Caco-2 (cell line): Measurements from ENCODE around the gene OR6C65. TPM values are rescaled to one million over a fixed set of nuclear protein-coding genes. Genes with fewer than 3 reads are reported as not detected.
"Not testable (repeated sequence)": the region's sequence is repeated elsewhere in the genome, so short reads cannot be mapped to it uniquely, and the experiment has no call there.

Experiments
- Bru-seq: library from RNA; stranded (reverse); fragments of 400-500 nt; gene quantifications from one replicate; lab custom pipeline; 2021; lab: Mats Ljungman, UMichigan
- BruChase-seq, 2 experiments: library from RNA; stranded (reverse); fragments of 400-500 nt; gene quantifications; one replicate each; lab custom pipeline; 2021; lab: Mats Ljungman, UMichigan
- BruUV-seq: library from RNA; stranded (reverse); fragments of 400-500 nt; replicated peaks from 2 replicates; lab custom pipeline; 2021; lab: Mats Ljungman, UMichigan
- CTCF ChIA-PET: fragments of 300-600 bp; sonication (Branson Sonifier 250); formaldehyde crosslinking; loops from one replicate; lab custom pipeline; 2022; ENCODE audit warnings: antibody characterized with exemption; lab: Charles Lee
- POLR2A ChIA-PET: fragments of 300-600 bp; sonication (Branson Sonifier 250); formaldehyde crosslinking; loops from one replicate; lab custom pipeline; 2022; ENCODE audit warnings: antibody characterized with exemption; lab: Charles Lee
- DNase-seq, 2 experiments: peaks; one replicate each; pipeline versions ENCODE4 v3.0.0 to v3.0.0-alpha.2; 2020 to 2022
- H3K27me3 ChIP-seq: replicated peaks from 2 replicates; pipeline ENCODE4 v1.6.0; 2011; ENCODE audit warnings: low read length; ENCODE audit not compliant: control insufficient read depth, insufficient read depth
- H3K36me3 ChIP-seq: 2 replicates; pipeline ENCODE4 v1.5.1; 2011; ENCODE audit warnings: low read length; ENCODE audit not compliant: control insufficient read depth, insufficient read depth
- H3K4me1 ChIP-seq: fragments of 250-450 bp; sonication (Bioruptor Pico); 2 replicates; pipeline ENCODE4 v1.5.1; 2020; ENCODE audit warnings: mild to moderate bottlenecking
- H3K4me3 ChIP-seq: 2 replicates; pipeline ENCODE4 v1.5.1; 2011; ENCODE audit warnings: low read depth, mild to moderate bottlenecking, control low read depth, low read length
- H3K9me3 ChIP-seq: fragments of 250-450 bp; sonication (Bioruptor Pico); 2 replicates; pipeline ENCODE4 v1.5.1; 2020; ENCODE audit warnings: mild to moderate bottlenecking, moderate library complexity
- H3K27ac Mint-ChIP-seq: one replicate; pipeline ENCODE4 v1.8.0; 2022; ENCODE audit warnings: mixed read lengths; ENCODE audit not compliant: unreplicated experiment
- H3K27me3 Mint-ChIP-seq: one replicate; pipeline ENCODE4 v1.8.0; 2022; ENCODE audit warnings: mixed read lengths; ENCODE audit not compliant: insufficient read depth, unreplicated experiment
- H3K36me3 Mint-ChIP-seq: one replicate; pipeline ENCODE4 v1.8.0; 2022; ENCODE audit warnings: mild to moderate bottlenecking, mixed read lengths; ENCODE audit not compliant: insufficient read depth, unreplicated experiment
- H3K4me1 Mint-ChIP-seq: one replicate; pipeline ENCODE4 v1.8.0; 2022; ENCODE audit warnings: low read depth, mixed read lengths; ENCODE audit not compliant: unreplicated experiment
- H3K4me3 Mint-ChIP-seq: one replicate; pipeline ENCODE4 v1.8.0; 2022; ENCODE audit warnings: mild to moderate bottlenecking, moderate library complexity, mixed read lengths; ENCODE audit not compliant: unreplicated experiment
- H3K9me3 Mint-ChIP-seq: one replicate; pipeline ENCODE4 v1.8.0; 2022; ENCODE audit warnings: mixed read lengths; ENCODE audit not compliant: unreplicated experiment
- intact Hi-C: fragments of 100-400 bp; cut with micrococcal nuclease; formaldehyde crosslinking; loops from one replicate; pipeline ENCODE4 v1.10.0; 2022; ENCODE audit not compliant: unreplicated experiment
- long read RNA-seq: library from polyadenylated mRNA; stranded (forward); transcript quantifications from one replicate; pipeline ENCODE4 v2.0.0, GENCODE V29; 2022
- total RNA-seq: library from RNA; stranded (reverse); gene quantifications from 2 replicates; pipeline ENCODE4 v1.2.3, GENCODE V29; 2022
- TF ChIP-seq, protein P1 (sequence below), 2 experiments: fragments of 200-600 bp in 1 of 2; IDR thresholded peaks; 1 replicate in 1 of 2; 2 replicates in 1 of 2; pipeline versions ENCODE4 v1.5.1 to v1.8.0; 2011 to 2022; ENCODE audit warnings: antibody characterized with exemption in 1 of 2, control low read depth in 1 of 2, inconsistent platforms in 1 of 2, low read depth in 1 of 2, low read length in 1 of 2, mild to moderate bottlenecking in 1 of 2, moderate library complexity in 1 of 2; ENCODE audit not compliant: insufficient read depth in 1 of 2, severe bottlenecking in 1 of 2, unreplicated experiment in 1 of 2

Gene OR6C65
- not detected in 2 replicates for total RNA-seq
- not detected for Bru-seq, nascent RNA
- not detected for BruChase-seq, experiment 1, labeled RNA remaining after a 2-hour chase
- BruChase-seq, experiment 2, labeled RNA remaining after a 6-hour chase = not detected
- long read RNA-seq = 0 reads

- Histone ChIP-seq H3K4me1 (no peaks in the 10 kb centered on the region), H3K9me3 (no peaks in the 10 kb centered on the region), H3K27me3 (no peaks in the 10 kb centered on the region), H3K36me3 (no peaks in the 10 kb centered on the region), H3K4me3 (no peak within 1 kb of the TSS)
- no peak within 1 kb of the TSS for H3K27ac Mint-ChIP-seq
- POLR2A ChIA-PET = no interaction called here
- no peaks in the 10 kb centered on the region for H3K4me1 Mint-ChIP-seq
- H3K27me3 Mint-ChIP-seq = no peaks in the 10 kb centered on the region
- no peaks in the 10 kb centered on the region for H3K36me3 Mint-ChIP-seq
- H3K4me3 Mint-ChIP-seq = no peak within 1 kb of the TSS
- no TSS peak for BruUV-seq
- DNase-seq = no peak
- intact Hi-C loops = no loop called here
- CTCF ChIA-PET = no interaction called here
- no peaks in the 10 kb centered on the region for H3K9me3 Mint-ChIP-seq
- TF ChIP-seq, protein P1, sequence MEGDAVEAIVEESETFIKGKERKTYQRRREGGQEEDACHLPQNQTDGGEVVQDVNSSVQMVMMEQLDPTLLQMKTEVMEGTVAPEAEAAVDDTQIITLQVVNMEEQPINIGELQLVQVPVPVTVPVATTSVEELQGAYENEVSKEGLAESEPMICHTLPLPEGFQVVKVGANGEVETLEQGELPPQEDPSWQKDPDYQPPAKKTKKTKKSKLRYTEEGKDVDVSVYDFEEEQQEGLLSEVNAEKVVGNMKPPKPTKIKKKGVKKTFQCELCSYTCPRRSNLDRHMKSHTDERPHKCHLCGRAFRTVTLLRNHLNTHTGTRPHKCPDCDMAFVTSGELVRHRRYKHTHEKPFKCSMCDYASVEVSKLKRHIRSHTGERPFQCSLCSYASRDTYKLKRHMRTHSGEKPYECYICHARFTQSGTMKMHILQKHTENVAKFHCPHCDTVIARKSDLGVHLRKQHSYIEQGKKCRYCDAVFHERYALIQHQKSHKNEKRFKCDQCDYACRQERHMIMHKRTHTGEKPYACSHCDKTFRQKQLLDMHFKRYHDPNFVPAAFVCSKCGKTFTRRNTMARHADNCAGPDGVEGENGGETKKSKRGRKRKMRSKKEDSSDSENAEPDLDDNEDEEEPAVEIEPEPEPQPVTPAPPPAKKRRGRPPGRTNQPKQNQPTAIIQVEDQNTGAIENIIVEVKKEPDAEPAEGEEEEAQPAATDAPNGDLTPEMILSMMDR (IDR thresholded peaks at IDR 0.05; ENCODE audit: insufficient read depth in 1 of 2, low read depth in 1 of 2, low read length in 1 of 2, severe bottlenecking in 1 of 2, unreplicated experiment in 1 of 2) = no peak
These were observed at the start of gene OR6C65 for GRCh38 chr12:55400229-55400628. OR6C65 (plus strand) TSS chr12:55400529; CDS start chr12:55400529, 0 bp downstream.

GRCh38 chr12:55355338-55355737, 45.0 kb upstream of the OR6C65 start:
- H3K27me3 Mint-ChIP-seq, CTCF ChIA-PET, H3K4me3 ChIP-seq, H3K9me3 Mint-ChIP-seq, H3K36me3 Mint-ChIP-seq, H3K4me1 Mint-ChIP-seq, H3K27me3 ChIP-seq, BruUV-seq, POLR2A ChIA-PET, intact Hi-C loops, H3K27ac Mint-ChIP-seq, H3K4me1 ChIP-seq, DNase-seq, H3K36me3 ChIP-seq, H3K9me3 ChIP-seq, H3K4me3 Mint-ChIP-seq: not testable (repeated sequence)

- Histone ChIP-seq H3K36me3 (no peaks in the 10 kb centered on the region), H3K27me3 (no peaks in the 10 kb centered on the region), H3K9me3 (no peaks in the 10 kb centered on the region), H3K4me1 (no peaks in the 10 kb centered on the region), H3K4me3 (no peak within 1 kb of the TSS)
- no peaks in the 10 kb centered on the region for H3K36me3 Mint-ChIP-seq
- BruUV-seq = no TSS peak
- POLR2A ChIA-PET = no interaction called here
- peaks cover 9% of the 10 kb centered on the region for H3K9me3 Mint-ChIP-seq
- TF ChIP-seq, protein P1 (IDR thresholded peaks at IDR 0.05; ENCODE audit: insufficient read depth in 1 of 2, low read depth in 1 of 2, low read length in 1 of 2, severe bottlenecking in 1 of 2, unreplicated experiment in 1 of 2) = no peak
- CTCF ChIA-PET = no interaction called here
- H3K4me1 Mint-ChIP-seq = peaks cover 6% of the 10 kb centered on the region
- peaks cover 4% of the 10 kb centered on the region for H3K27me3 Mint-ChIP-seq
- no peak for DNase-seq
- intact Hi-C loops = no loop called here
- no peak within 1 kb of the TSS for H3K4me3 Mint-ChIP-seq
- no peak within 1 kb of the TSS for H3K27ac Mint-ChIP-seq
These were observed 37.7 kb upstream of the OR6C65 start, which contains the start of gene OR6C75 for GRCh38 chr12:55362675-55363074. OR6C75 (plus strand) TSS chr12:55362975; CDS start chr12:55365111, 2,136 bp downstream.
